Measurements from ENCODE around the gene GTSF1L. TPM values are rescaled to one million over a fixed set of nuclear protein-coding genes. Genes with fewer than 3 reads are reported as not detected.

The GTSF1L gene
- total RNA-seq, 1 experiment from 2014 or later, result not detected

- no peak for DNase-seq (ENCODE audit: extremely low read depth, low read depth)
Observed at GRCh38 chr20:43717616-43717995, 9.2 kb downstream of the GTSF1L start.

GRCh38 chr20:43716757-43717615 lies 9.8 kb downstream of the GTSF1L start:
- no peak for DNase-seq (ENCODE audit: extremely low read depth, low read depth)

GRCh38 chr20:43716123-43716522 lies 10.7 kb downstream of the GTSF1L start:
- no peak for DNase-seq (ENCODE audit: extremely low read depth, low read depth)

GRCh38 chr20:43715511-43715910 lies 11.3 kb downstream of the GTSF1L start:
- no peak for DNase-seq (ENCODE audit: extremely low read depth, low read depth)

- no peak for DNase-seq (ENCODE audit: extremely low read depth, low read depth)
Observed at GRCh38 chr20:43715044-43715443, 11.8 kb downstream of the GTSF1L start.

- DNase-seq (ENCODE audit: extremely low read depth, low read depth), result no peak
Observed at GRCh38 chr20:43711098-43711654, 15.6 kb downstream of the GTSF1L start.

- DNase-seq (ENCODE audit: extremely low read depth, low read depth), result no peak
Observed at GRCh38 chr20:43710370-43711044, 16.3 kb downstream of the GTSF1L start.

GRCh38 chr20:43702502-43702901 lies 24.3 kb downstream of the GTSF1L start:
- no peak for DNase-seq (ENCODE audit: extremely low read depth, low read depth)

- no peak for DNase-seq (ENCODE audit: extremely low read depth, low read depth)
Observed at GRCh38 chr20:43700627-43701026, 26.2 kb downstream of the GTSF1L start.

- no peak for DNase-seq (ENCODE audit: extremely low read depth, low read depth)
Observed at GRCh38 chr20:43699941-43700565, 26.7 kb downstream of the GTSF1L start.

- DNase-seq (ENCODE audit: extremely low read depth, low read depth), result no peak
Observed at GRCh38 chr20:43695571-43695970, 31.2 kb downstream of the GTSF1L start.

GRCh38 chr20:43694763-43695162 lies 32.0 kb downstream of the GTSF1L start:
- DNase-seq (ENCODE audit: extremely low read depth, low read depth), result no peak

- DNase-seq (ENCODE audit: extremely low read depth, low read depth), result peak; percentile 62
Observed at GRCh38 chr20:43691928-43692524, 34.8 kb downstream of the GTSF1L start.

GRCh38 chr20:43690943-43691598 lies 35.7 kb downstream of the GTSF1L start:
- DNase-seq (ENCODE audit: extremely low read depth, low read depth), result no peak

GRCh38 chr20:43689165-43689564 lies 37.6 kb downstream of the GTSF1L start:
- no peak for DNase-seq (ENCODE audit: extremely low read depth, low read depth)

- no peak for DNase-seq (ENCODE audit: extremely low read depth, low read depth)
Observed at GRCh38 chr20:43686820-43687219, 40.0 kb downstream of the GTSF1L start.

GRCh38 chr20:43682446-43682845 lies 44.4 kb downstream of the GTSF1L start:
- DNase-seq (ENCODE audit: extremely low read depth, low read depth), result no peak

- DNase-seq (ENCODE audit: extremely low read depth, low read depth), result no peak
Observed at GRCh38 chr20:43681991-43682410, 44.8 kb downstream of the GTSF1L start.

GRCh38 chr20:43681468-43681942 lies 45.3 kb downstream of the GTSF1L start:
- no peak for DNase-seq (ENCODE audit: extremely low read depth, low read depth)

GRCh38 chr20:43680981-43681380 lies 45.8 kb downstream of the GTSF1L start:
- no peak for DNase-seq (ENCODE audit: extremely low read depth, low read depth)
